ELF-1 (cell line): ENCODE data around the gene ATF7.
"Not testable (repeated sequence)": the region's sequence is repeated elsewhere in the genome, so short reads cannot be mapped to it uniquely, and the experiment has no call there.

Experiments
- DNase-seq: peaks from one replicate; pipeline ENCODE4 v3.0.0-alpha.2; 2016; ENCODE audit warnings: low read depth, low spot score

Gene ATF7

GRCh38 chr12:53483225-53483978, 142.8 kb downstream of the ATF7 start:
- DNase-seq: peak; percentile 32

- DNase-seq: no peak
Observed at GRCh38 chr12:53482626-53483168, 143.5 kb downstream of the ATF7 start.

GRCh38 chr12:53481939-53482586, 144.1 kb downstream of the ATF7 start:
- DNase-seq: peak; percentile 61

- not testable (repeated sequence) for DNase-seq
Observed at GRCh38 chr12:53481458-53481857, 144.7 kb downstream of the ATF7 start.

- no peak for DNase-seq
Observed at GRCh38 chr12:53480491-53481442, 145.4 kb downstream of the ATF7 start.

GRCh38 chr12:53479331-53479730, 146.9 kb downstream of the ATF7 start:
- no peak for DNase-seq

- no peak for DNase-seq
Observed at GRCh38 chr12:53478865-53479264, 147.3 kb downstream of the ATF7 start.

- peak; percentile 54 for DNase-seq
Observed at GRCh38 chr12:53476769-53477209, 149.4 kb downstream of the ATF7 start.

GRCh38 chr12:53474819-53475218, 151.4 kb downstream of the ATF7 start:
- no peak for DNase-seq

GRCh38 chr12:53474077-53474476, 152.1 kb downstream of the ATF7 start:
- DNase-seq: no peak

GRCh38 chr12:53472056-53472582, 154.1 kb downstream of the ATF7 start:
- DNase-seq: no peak

- no peak for DNase-seq
Observed at GRCh38 chr12:53468282-53468681, 157.9 kb downstream of the ATF7 start.

GRCh38 chr12:53467880-53468279, 158.3 kb downstream of the ATF7 start:
- no peak for DNase-seq

- no peak for DNase-seq
Observed at GRCh38 chr12:53467082-53467481, 159.1 kb downstream of the ATF7 start.

GRCh38 chr12:53466640-53467039, 159.5 kb downstream of the ATF7 start:
- no peak for DNase-seq

- no peak for DNase-seq
Observed at GRCh38 chr12:53465679-53466078, 160.5 kb downstream of the ATF7 start.

- no peak for DNase-seq
Observed at GRCh38 chr12:53464685-53465418, 161.3 kb downstream of the ATF7 start.

GRCh38 chr12:53463802-53464560, 162.2 kb downstream of the ATF7 start:
- DNase-seq: no peak

GRCh38 chr12:53462935-53463334, 163.2 kb downstream of the ATF7 start:
- DNase-seq: no peak

- no peak for DNase-seq
Observed at GRCh38 chr12:53461591-53461990, 164.6 kb downstream of the ATF7 start.
